BLaER1 treated with 17β-estradiol and CSF1 and Interleukin-3, amounts not matched to agents 10 nM and 100 nM (cell line): ENCODE data around the gene CDC42BPA.

Source experiments
- H3K27ac ChIP-seq, 11 experiments: shearing (Covaris generic); formaldehyde crosslinking; 2 replicates each; pipeline ENCODE4 v1.8.1; 2022
- H3K27me3 ChIP-seq, 11 experiments: shearing (Covaris generic); formaldehyde crosslinking; 2 replicates each; pipeline ENCODE4 v1.8.1; 2022
- H3K36me3 ChIP-seq, 11 experiments: shearing (Covaris generic); formaldehyde crosslinking; 2 replicates each; pipeline ENCODE4 v1.8.1; 2022
- H3K4me1 ChIP-seq, 10 experiments: shearing (Covaris generic); formaldehyde crosslinking; 2 replicates each; pipeline ENCODE4 v1.8.1; 2022
- H3K4me2 ChIP-seq, 11 experiments: shearing (Covaris generic); formaldehyde crosslinking; 2 replicates each; pipeline ENCODE4 v1.8.1; 2022
- H3K4me3 ChIP-seq, 10 experiments: shearing (Covaris generic); formaldehyde crosslinking; 2 replicates each; pipeline ENCODE4 v1.8.1; 2022
- H3K9ac ChIP-seq, 11 experiments: shearing (Covaris generic); formaldehyde crosslinking; 2 replicates each; pipeline ENCODE4 v1.8.1; 2022
- H3K9me3 ChIP-seq, 11 experiments: shearing (Covaris generic); formaldehyde crosslinking; replicated peaks in 1 of 11; 2 replicates each; pipeline ENCODE4 v1.8.1; 2022
- H4K20me1 ChIP-seq, 11 experiments: shearing (Covaris generic); formaldehyde crosslinking; 2 replicates each; pipeline ENCODE4 v1.8.1; 2022
- Cebpa-rat ChIP-seq, 11 experiments: shearing (Covaris generic); IDR thresholded peaks; 2 replicates each; pipeline ENCODE4 v1.8.1; 2022

Gene CDC42BPA

DNA sequence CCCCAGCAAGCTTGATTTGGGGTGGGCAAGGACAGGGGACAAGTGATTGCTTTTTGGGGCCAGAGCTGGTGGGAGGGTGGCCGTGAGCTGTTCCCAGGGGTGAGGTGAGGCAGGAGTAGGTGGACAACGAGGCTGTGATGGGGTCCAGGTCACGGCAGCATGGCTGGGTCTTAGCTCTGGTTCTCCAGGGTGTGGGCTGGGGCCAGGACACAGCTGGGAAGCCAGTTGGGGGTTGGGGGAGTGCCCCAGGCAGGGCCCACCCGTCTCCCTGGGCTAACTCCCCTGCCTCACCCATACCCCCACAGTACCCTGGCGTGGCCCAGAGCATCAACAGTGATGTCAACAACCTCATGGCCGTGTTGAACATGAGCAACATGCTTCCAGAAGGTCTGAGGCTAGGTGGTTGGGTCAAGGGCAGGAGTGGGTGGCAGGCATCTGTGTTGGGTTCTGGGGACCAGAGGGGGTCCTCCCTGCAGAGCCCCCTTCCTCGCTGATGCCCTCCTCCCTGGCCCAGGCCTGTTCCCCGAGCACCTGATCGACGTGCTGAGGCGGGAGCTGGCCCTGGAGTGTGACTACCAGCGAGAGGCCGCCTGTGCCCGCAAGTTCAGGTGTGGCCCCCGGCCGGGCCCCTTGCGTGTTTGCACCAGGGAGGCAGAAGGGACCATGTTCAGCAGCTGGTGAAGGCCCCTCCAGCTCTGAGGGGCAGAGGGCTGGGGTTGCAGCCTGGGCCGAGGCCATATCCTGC, 334.9 kb downstream of the CDC42BPA start:
- Histone ChIP-seq H3K27ac (no peak overlapping the region), H4K20me1 (peaks cover 0 to 7% (median 0%) of the 10 kb centered on the region in 11 experiments; a peak in 2 of 22 replicates), H3K4me1 (peaks cover 5 to 11% (median 7%) of the 10 kb centered on the region in 10 experiments; a peak in 19 of 20 replicates), H3K4me2 (no peak overlapping the region), H3K9me3 (no peaks in the 10 kb centered on the region), H3K27me3 (no peaks in the 10 kb centered on the region), H3K4me3 (no peak overlapping the region), H3K36me3 (peaks cover 7 to 96% (median 73%) of the 10 kb centered on the region in 11 experiments; a peak in 20 of 22 replicates), H3K9ac (no peak overlapping the region; a peak in 1 of 22 replicates)
- no peak for TF ChIP-seq Cebpa-rat (IDR thresholded peaks at IDR 0.05)

GRCh38 chr1:226982451-226983177, 335.7 kb downstream of the CDC42BPA start:
- Histone ChIP-seq H3K9me3 (no peaks in the 10 kb centered on the region), H3K4me1 (peaks cover 0 to 3% (median 0%) of the 10 kb centered on the region in 10 experiments; a peak in 6 of 20 replicates), H3K4me3 (no peak overlapping the region)

GRCh38 chr1:226981838-226982237, 336.5 kb downstream of the CDC42BPA start:
- Histone ChIP-seq H3K4me3 (no peak overlapping the region), H3K4me2 (no peak overlapping the region), H3K9me3 (no peaks in the 10 kb centered on the region), H3K27ac (no peak overlapping the region), H3K36me3 (peaks cover 6 to 99% (median 57%) of the 10 kb centered on the region in 11 experiments; a peak in 19 of 22 replicates), H3K4me1 (no peaks in the 10 kb centered on the region), H3K9ac (no peak overlapping the region), H4K20me1 (peaks cover 0 to 7% (median 0%) of the 10 kb centered on the region in 11 experiments; a peak in 3 of 22 replicates), H3K27me3 (no peaks in the 10 kb centered on the region)
- no peak for TF ChIP-seq Cebpa-rat (IDR thresholded peaks at IDR 0.05)

More at GRCh38 chr1:226982451-226983177, 335.7 kb downstream of the CDC42BPA start:
- no peak overlapping the region for H3K4me2 ChIP-seq
- no peak for TF ChIP-seq Cebpa-rat (IDR thresholded peaks at IDR 0.05)
- no peaks in the 10 kb centered on the region for H3K27me3 ChIP-seq
- H3K36me3 ChIP-seq, result peaks cover 7 to 100% (median 65%) of the 10 kb centered on the region in 11 experiments; a peak in 20 of 22 replicates
- peaks cover 0 to 7% (median 0%) of the 10 kb centered on the region in 11 experiments; a peak in 2 of 22 replicates for H4K20me1 ChIP-seq
- no peak overlapping the region for H3K27ac ChIP-seq
- no peak overlapping the region for H3K9ac ChIP-seq

- Histone ChIP-seq H3K27ac (no peak overlapping the region), H3K9ac (no peak overlapping the region), H3K27me3 (no peaks in the 10 kb centered on the region), H3K4me2 (no peak overlapping the region), H3K36me3 (peaks cover 1 to 95% (median 55%) of the 10 kb centered on the region in 11 experiments; a peak in 19 of 22 replicates), H4K20me1 (peaks cover 0 to 7% (median 0%) of the 10 kb centered on the region in 11 experiments; a peak in 3 of 22 replicates), H3K9me3 (no peaks in the 10 kb centered on the region), H3K4me3 (no peak overlapping the region), H3K4me1 (no peaks in the 10 kb centered on the region)
- no peak for TF ChIP-seq Cebpa-rat (IDR thresholded peaks at IDR 0.05)
Measured at GRCh38 chr1:226981386-226981817, 336.9 kb downstream of the CDC42BPA start.

DNA sequence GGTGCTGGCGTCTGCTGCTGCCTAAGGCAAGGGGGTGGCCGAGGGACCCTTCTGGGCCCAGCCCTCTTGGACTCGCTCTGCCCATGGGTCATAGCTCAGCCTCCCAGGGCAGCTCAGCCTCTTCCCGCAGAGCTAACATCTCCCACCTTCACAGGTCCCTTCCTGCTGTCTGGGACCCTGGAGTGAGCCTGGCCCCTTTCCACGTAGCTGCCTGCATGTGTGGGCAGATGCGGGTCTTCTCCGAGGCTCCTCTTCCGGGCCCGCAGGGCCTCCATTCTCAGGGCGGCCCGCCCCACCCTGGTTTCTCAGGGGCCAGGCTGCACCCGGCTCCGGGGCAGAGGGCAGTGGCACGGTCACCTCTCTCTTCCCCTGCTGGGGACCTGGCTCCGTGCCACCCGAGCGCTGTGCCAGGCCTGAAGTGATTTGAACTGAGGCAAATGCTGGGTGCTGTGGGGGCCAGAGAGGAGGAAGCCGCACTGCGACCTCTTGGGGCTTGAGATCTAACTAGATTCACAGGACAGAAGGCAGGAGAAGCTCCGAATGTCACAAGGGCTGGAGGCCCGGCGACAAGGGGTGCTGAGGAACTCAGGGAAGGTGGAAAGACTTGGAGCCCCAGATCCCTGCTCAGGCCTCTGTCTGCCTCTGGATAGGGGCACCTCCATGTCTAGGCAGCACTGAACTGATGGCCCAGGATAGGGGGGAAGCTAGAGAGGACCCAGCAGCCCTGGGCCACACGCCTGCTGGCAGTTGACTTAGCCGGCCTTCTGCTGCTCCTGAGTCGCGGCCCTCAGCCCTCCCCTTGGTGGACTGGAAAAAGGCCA, 337.5 kb downstream of the CDC42BPA start:
- Histone ChIP-seq H3K36me3 (peaks cover 0 to 89% (median 48%) of the 10 kb centered on the region in 11 experiments; a peak in 19 of 22 replicates), H3K27ac (no peak overlapping the region), H3K9me3 (no peaks in the 10 kb centered on the region), H4K20me1 (peaks cover 0 to 8% (median 0%) of the 10 kb centered on the region in 11 experiments; a peak in 3 of 22 replicates), H3K9ac (no peak overlapping the region), H3K4me2 (no peak overlapping the region), H3K4me1 (no peaks in the 10 kb centered on the region), H3K27me3 (no peaks in the 10 kb centered on the region), H3K4me3 (no peak overlapping the region)
- no peak for TF ChIP-seq Cebpa-rat (IDR thresholded peaks at IDR 0.05)

DNA sequence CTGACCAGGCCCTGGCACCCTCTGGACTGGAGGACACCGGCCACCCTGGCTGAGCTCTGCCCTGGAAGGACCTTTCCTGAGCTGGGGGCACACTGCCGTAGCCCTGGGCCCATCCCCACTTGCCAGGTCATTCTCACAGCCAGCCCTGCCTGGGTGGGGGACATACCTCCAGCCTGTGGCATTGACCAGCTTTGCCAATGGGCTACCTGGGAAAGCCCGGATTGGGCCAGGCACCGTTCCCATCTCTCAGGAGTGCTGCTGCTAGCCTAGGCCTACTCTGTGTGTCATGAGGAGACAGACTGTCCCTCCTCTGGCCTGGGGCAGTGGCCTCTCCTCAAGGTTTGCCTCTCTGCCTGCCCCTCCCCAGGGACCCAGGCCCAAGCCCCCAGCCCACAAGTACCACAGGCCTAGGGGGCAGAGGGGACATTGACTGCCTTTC, 338.2 kb downstream of the CDC42BPA start:
- Histone ChIP-seq H3K27ac (no peak overlapping the region; a peak in 2 of 22 replicates), H4K20me1 (peaks cover 0 to 8% (median 0%) of the 10 kb centered on the region in 11 experiments; a peak in 5 of 22 replicates), H3K4me2 (no peak overlapping the region), H3K9me3 (no peaks in the 10 kb centered on the region), H3K4me3 (no peak overlapping the region), H3K9ac (no peak overlapping the region), H3K4me1 (no peaks in the 10 kb centered on the region), H3K27me3 (no peaks in the 10 kb centered on the region), H3K36me3 (peaks cover 0 to 85% (median 42%) of the 10 kb centered on the region in 11 experiments; a peak in 18 of 22 replicates)
- no peak for TF ChIP-seq Cebpa-rat (IDR thresholded peaks at IDR 0.05)

DNA sequence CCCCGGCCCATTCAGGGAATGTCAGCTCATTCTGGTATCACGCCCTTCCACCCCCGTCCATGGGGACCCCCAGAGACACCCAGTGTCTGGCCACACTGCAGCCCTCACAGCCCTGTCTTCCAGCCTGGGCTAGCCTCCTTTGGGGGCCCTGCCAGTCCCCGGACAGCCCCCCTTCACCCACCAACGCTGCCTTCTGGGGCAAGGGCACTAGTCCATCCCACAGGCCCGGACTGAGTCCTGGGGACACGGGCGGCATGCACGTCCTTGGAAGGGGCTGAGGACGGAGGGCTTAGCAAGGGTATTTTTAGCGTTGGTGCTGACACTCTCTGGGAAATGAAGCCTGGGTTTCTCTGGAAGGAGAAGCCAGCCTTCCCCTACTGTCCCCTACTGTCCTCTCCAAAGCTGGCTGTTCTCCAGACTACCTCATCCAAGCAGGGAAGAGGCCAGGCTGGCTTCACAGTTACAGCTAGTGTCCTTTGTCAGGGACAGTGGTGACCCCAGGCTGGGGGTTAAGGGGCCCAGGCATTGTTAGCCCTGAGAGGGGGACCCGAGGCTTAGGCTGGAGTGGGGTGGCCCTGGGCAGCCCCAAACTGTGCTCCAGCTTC, 338.7 kb downstream of the CDC42BPA start:
- TF ChIP-seq Cebpa-rat (IDR thresholded peaks at IDR 0.05), result no peak
- no peaks in the 10 kb centered on the region for H3K4me1 ChIP-seq
- no peaks in the 10 kb centered on the region for H3K9me3 ChIP-seq
- H3K27me3 ChIP-seq, result no peaks in the 10 kb centered on the region
- H3K9ac ChIP-seq, result no peak overlapping the region
- H3K4me2 ChIP-seq, result no peak overlapping the region
- peaks cover 0 to 85% (median 37%) of the 10 kb centered on the region in 11 experiments; a peak in 17 of 22 replicates for H3K36me3 ChIP-seq
- H3K27ac ChIP-seq, result no peak overlapping the region; a peak in 3 of 22 replicates
- H4K20me1 ChIP-seq, result peaks cover 0 to 13% (median 0%) of the 10 kb centered on the region in 11 experiments; a peak in 7 of 22 replicates
- H3K4me3 ChIP-seq, result no peak overlapping the region

- TF ChIP-seq Cebpa-rat (IDR thresholded peaks at IDR 0.05), result no peak
- H3K4me1 ChIP-seq, result peaks cover 0 to 4% (median 0%) of the 10 kb centered on the region in 10 experiments; a peak in 1 of 20 replicates
- no peaks in the 10 kb centered on the region for H3K27me3 ChIP-seq
- H3K27ac ChIP-seq, result no peak overlapping the region
- H3K4me3 ChIP-seq, result no peak overlapping the region
- H3K4me2 ChIP-seq, result no peak overlapping the region
- H3K9me3 ChIP-seq, result no peaks in the 10 kb centered on the region
- no peak overlapping the region for H3K9ac ChIP-seq
- H3K36me3 ChIP-seq, result peaks cover 0 to 85% (median 32%) of the 10 kb centered on the region in 11 experiments; a peak in 17 of 22 replicates
- H4K20me1 ChIP-seq, result peaks cover 0 to 18% (median 5%) of the 10 kb centered on the region in 11 experiments; a peak in 7 of 22 replicates
Measured at GRCh38 chr1:226979115-226979516, 339.2 kb downstream of the CDC42BPA start.
